ENCODE measurements around the gene LEFTY1.

The LEFTY1 gene

GRCh38 chr1:225881959-225882693 lies 6.8 kb downstream of the LEFTY1 start, which contains the start of gene TMEM63A:
Gene TMEM63A, minus strand, starts transcription at chr1:225882380. Its CDS starts 4,800 bp downstream, at chr1:225877580.
- Histone ChIP-seq H3K9ac (ENCODE audit: low read length) (peak within 1 kb of the TSS; percentile 96), H3K9me3 (ENCODE audit: control insufficient read depth, low read length) (no peaks in the 10 kb centered on the region), H3K4me1 (ENCODE audit: control insufficient read depth, insufficient read depth, low read length) (peaks cover 57% of the 10 kb centered on the region), H3K4me3 (ENCODE audit: low read length) (peak within 1 kb of the TSS; percentile 74), H3K27me3 (ENCODE audit: control insufficient read depth, insufficient read depth, low read length) (no peaks in the 10 kb centered on the region), H3K36me3 (ENCODE audit: control insufficient read depth, insufficient read depth, low read length) (peaks cover 5% of the 10 kb centered on the region)

- Histone ChIP-seq H3K27me3 (ENCODE audit: control insufficient read depth, insufficient read depth, low read length) (no peaks in the 10 kb centered on the region), H3K9me3 (ENCODE audit: control insufficient read depth, low read length) (no peaks in the 10 kb centered on the region), H3K4me1 (ENCODE audit: control insufficient read depth, insufficient read depth, low read length) (peaks cover 59% of the 10 kb centered on the region), H3K36me3 (ENCODE audit: control insufficient read depth, insufficient read depth, low read length) (peaks cover 6% of the 10 kb centered on the region), H3K4me3 (ENCODE audit: low read length) (peak overlapping the region; percentile 74), H3K9ac (ENCODE audit: low read length) (peak overlapping the region; percentile 96)
Measured at GRCh38 chr1:225881081-225881958, 7.6 kb downstream of the LEFTY1 start.

GRCh38 chr1:225880636-225881035 lies 8.3 kb downstream of the LEFTY1 start:
- Histone ChIP-seq H3K4me1 (ENCODE audit: control insufficient read depth, insufficient read depth, low read length) (peaks cover 63% of the 10 kb centered on the region), H3K4me3 (ENCODE audit: low read length) (peak overlapping the region; percentile 74)

GRCh38 chr1:225880222-225880588 lies 8.7 kb downstream of the LEFTY1 start:
- no peaks in the 10 kb centered on the region for H3K9me3 ChIP-seq (ENCODE audit: control insufficient read depth, low read length)
- no peaks in the 10 kb centered on the region for H3K27me3 ChIP-seq (ENCODE audit: control insufficient read depth, insufficient read depth, low read length)
- peaks cover 6% of the 10 kb centered on the region for H3K36me3 ChIP-seq (ENCODE audit: control insufficient read depth, insufficient read depth, low read length)
- H3K9ac ChIP-seq (ENCODE audit: low read length): peak overlapping the region; percentile 96
- peak overlapping the region; percentile 31 for H3K4me3 ChIP-seq (ENCODE audit: low read length)
- peaks cover 68% of the 10 kb centered on the region for H3K4me1 ChIP-seq (ENCODE audit: control insufficient read depth, insufficient read depth, low read length)

More at GRCh38 chr1:225880636-225881035, 8.3 kb downstream of the LEFTY1 start:
- Histone ChIP-seq H3K9ac (ENCODE audit: low read length) (peak overlapping the region; percentile 96), H3K36me3 (ENCODE audit: control insufficient read depth, insufficient read depth, low read length) (peaks cover 6% of the 10 kb centered on the region), H3K9me3 (ENCODE audit: control insufficient read depth, low read length) (no peaks in the 10 kb centered on the region), H3K27me3 (ENCODE audit: control insufficient read depth, insufficient read depth, low read length) (no peaks in the 10 kb centered on the region)

GRCh38 chr1:225879521-225880221 lies 9.3 kb downstream of the LEFTY1 start:
- Histone ChIP-seq H3K36me3 (ENCODE audit: control insufficient read depth, insufficient read depth, low read length) (peaks cover 6% of the 10 kb centered on the region), H3K4me1 (ENCODE audit: control insufficient read depth, insufficient read depth, low read length) (peaks cover 73% of the 10 kb centered on the region), H3K9me3 (ENCODE audit: control insufficient read depth, low read length) (no peaks in the 10 kb centered on the region), H3K27me3 (ENCODE audit: control insufficient read depth, insufficient read depth, low read length) (no peaks in the 10 kb centered on the region), H3K9ac (ENCODE audit: low read length) (peak overlapping the region; percentile 96), H3K4me3 (ENCODE audit: low read length) (peak overlapping the region; percentile 31)

- H3K4me1 ChIP-seq (ENCODE audit: control insufficient read depth, insufficient read depth, low read length): peaks cover 81% of the 10 kb centered on the region
- H3K9me3 ChIP-seq (ENCODE audit: control insufficient read depth, low read length): no peaks in the 10 kb centered on the region
- H3K9ac ChIP-seq (ENCODE audit: low read length): peak overlapping the region; percentile 15
- no peak overlapping the region for H3K4me3 ChIP-seq (ENCODE audit: low read length)
- H3K27me3 ChIP-seq (ENCODE audit: control insufficient read depth, insufficient read depth, low read length): no peaks in the 10 kb centered on the region
- peaks cover 13% of the 10 kb centered on the region for H3K36me3 ChIP-seq (ENCODE audit: control insufficient read depth, insufficient read depth, low read length)
Measured at GRCh38 chr1:225878282-225878681, 10.7 kb downstream of the LEFTY1 start.

GRCh38 chr1:225877580-225877979 lies 11.4 kb downstream of the LEFTY1 start:
- Histone ChIP-seq H3K27me3 (ENCODE audit: control insufficient read depth, insufficient read depth, low read length) (no peaks in the 10 kb centered on the region), H3K4me3 (ENCODE audit: low read length) (no peak overlapping the region), H3K9ac (ENCODE audit: low read length) (peak overlapping the region; percentile 47), H3K4me1 (ENCODE audit: control insufficient read depth, insufficient read depth, low read length) (peaks cover 88% of the 10 kb centered on the region), H3K9me3 (ENCODE audit: control insufficient read depth, low read length) (no peaks in the 10 kb centered on the region), H3K36me3 (ENCODE audit: control insufficient read depth, insufficient read depth, low read length) (peaks cover 13% of the 10 kb centered on the region)

- H3K9ac ChIP-seq (ENCODE audit: low read length): peak overlapping the region; percentile 47
- H3K4me3 ChIP-seq (ENCODE audit: low read length): no peak overlapping the region
- peaks cover 13% of the 10 kb centered on the region for H3K36me3 ChIP-seq (ENCODE audit: control insufficient read depth, insufficient read depth, low read length)
- peaks cover 93% of the 10 kb centered on the region for H3K4me1 ChIP-seq (ENCODE audit: control insufficient read depth, insufficient read depth, low read length)
- no peaks in the 10 kb centered on the region for H3K27me3 ChIP-seq (ENCODE audit: control insufficient read depth, insufficient read depth, low read length)
- H3K9me3 ChIP-seq (ENCODE audit: control insufficient read depth, low read length): no peaks in the 10 kb centered on the region
Measured at GRCh38 chr1:225876900-225877510, 11.9 kb downstream of the LEFTY1 start.

GRCh38 chr1:225875044-225875815 lies 13.7 kb downstream of the LEFTY1 start:
- Histone ChIP-seq H3K9ac (ENCODE audit: low read length) (peak overlapping the region; percentile 74), H3K4me3 (ENCODE audit: low read length) (no peak overlapping the region), H3K9me3 (ENCODE audit: control insufficient read depth, low read length) (no peaks in the 10 kb centered on the region), H3K27me3 (ENCODE audit: control insufficient read depth, insufficient read depth, low read length) (no peaks in the 10 kb centered on the region), H3K36me3 (ENCODE audit: control insufficient read depth, insufficient read depth, low read length) (peaks cover 13% of the 10 kb centered on the region), H3K4me1 (ENCODE audit: control insufficient read depth, insufficient read depth, low read length) (peaks cover 92% of the 10 kb centered on the region)

GRCh38 chr1:225874431-225874830 lies 14.5 kb downstream of the LEFTY1 start:
- Histone ChIP-seq H3K9me3 (ENCODE audit: control insufficient read depth, low read length) (no peaks in the 10 kb centered on the region), H3K4me3 (ENCODE audit: low read length) (no peak overlapping the region), H3K9ac (ENCODE audit: low read length) (peak overlapping the region; percentile 74), H3K36me3 (ENCODE audit: control insufficient read depth, insufficient read depth, low read length) (peaks cover 13% of the 10 kb centered on the region), H3K4me1 (ENCODE audit: control insufficient read depth, insufficient read depth, low read length) (peaks cover 84% of the 10 kb centered on the region), H3K27me3 (ENCODE audit: control insufficient read depth, insufficient read depth, low read length) (no peaks in the 10 kb centered on the region)

- H3K36me3 ChIP-seq (ENCODE audit: control insufficient read depth, insufficient read depth, low read length): peaks cover 13% of the 10 kb centered on the region
- H3K9me3 ChIP-seq (ENCODE audit: control insufficient read depth, low read length): no peaks in the 10 kb centered on the region
- H3K9ac ChIP-seq (ENCODE audit: low read length): no peak overlapping the region
- no peak overlapping the region for H3K4me3 ChIP-seq (ENCODE audit: low read length)
- no peaks in the 10 kb centered on the region for H3K27me3 ChIP-seq (ENCODE audit: control insufficient read depth, insufficient read depth, low read length)
- peaks cover 73% of the 10 kb centered on the region for H3K4me1 ChIP-seq (ENCODE audit: control insufficient read depth, insufficient read depth, low read length)
Measured at GRCh38 chr1:225873281-225873850, 15.6 kb downstream of the LEFTY1 start.
